GM19099 (cell line): ENCODE data around the gene PIGS.

Experiments
- POLR2A ChIP-seq: IDR thresholded peaks from 3 replicates; pipeline ENCODE4 v1.6.1; 2011; ENCODE audit warnings: low read depth; ENCODE audit not compliant: insufficient read length; ENCODE audit errors: extremely low read depth

The PIGS gene

DNA sequence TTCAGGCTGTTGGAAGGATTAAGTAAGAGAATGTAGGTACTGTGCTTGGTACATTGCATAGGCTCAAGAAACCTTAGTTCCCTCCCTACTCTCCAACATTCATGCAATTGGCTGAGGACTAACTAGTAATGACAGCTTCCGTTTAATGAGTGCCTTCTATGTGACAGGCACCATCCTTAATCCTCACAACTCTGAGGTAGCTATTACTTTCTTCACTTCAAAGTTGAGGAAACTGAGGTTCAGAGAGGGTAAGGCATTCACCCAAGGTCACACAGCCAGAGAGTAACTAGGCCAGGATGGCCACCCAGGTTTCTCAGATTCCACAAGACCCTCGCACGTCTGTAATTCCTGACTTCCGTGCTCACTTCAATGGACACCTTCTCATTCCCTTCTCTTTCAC, 41.1 kb downstream of the PIGS start:
- no peak for TF ChIP-seq POLR2A

DNA sequence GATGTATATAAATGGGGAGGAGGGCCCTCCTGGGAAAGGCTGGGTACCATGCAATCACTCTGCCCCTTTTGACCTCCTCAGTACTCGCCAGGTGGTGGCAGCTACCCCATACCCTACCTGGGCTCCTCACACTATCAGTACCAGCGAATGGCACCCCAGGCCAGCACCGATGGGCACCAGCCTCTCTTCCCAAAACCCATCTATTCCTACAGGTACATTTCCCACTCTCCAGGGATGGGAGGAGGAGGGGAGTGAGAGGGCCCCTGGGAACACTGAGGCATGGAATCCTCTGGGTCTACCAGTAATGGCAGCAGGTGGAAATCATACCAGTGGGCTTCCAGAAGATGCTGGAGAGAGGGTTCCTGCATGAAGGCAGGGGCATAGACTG, 42.3 kb downstream of the PIGS start:
- TF ChIP-seq POLR2A, result no peak

DNA sequence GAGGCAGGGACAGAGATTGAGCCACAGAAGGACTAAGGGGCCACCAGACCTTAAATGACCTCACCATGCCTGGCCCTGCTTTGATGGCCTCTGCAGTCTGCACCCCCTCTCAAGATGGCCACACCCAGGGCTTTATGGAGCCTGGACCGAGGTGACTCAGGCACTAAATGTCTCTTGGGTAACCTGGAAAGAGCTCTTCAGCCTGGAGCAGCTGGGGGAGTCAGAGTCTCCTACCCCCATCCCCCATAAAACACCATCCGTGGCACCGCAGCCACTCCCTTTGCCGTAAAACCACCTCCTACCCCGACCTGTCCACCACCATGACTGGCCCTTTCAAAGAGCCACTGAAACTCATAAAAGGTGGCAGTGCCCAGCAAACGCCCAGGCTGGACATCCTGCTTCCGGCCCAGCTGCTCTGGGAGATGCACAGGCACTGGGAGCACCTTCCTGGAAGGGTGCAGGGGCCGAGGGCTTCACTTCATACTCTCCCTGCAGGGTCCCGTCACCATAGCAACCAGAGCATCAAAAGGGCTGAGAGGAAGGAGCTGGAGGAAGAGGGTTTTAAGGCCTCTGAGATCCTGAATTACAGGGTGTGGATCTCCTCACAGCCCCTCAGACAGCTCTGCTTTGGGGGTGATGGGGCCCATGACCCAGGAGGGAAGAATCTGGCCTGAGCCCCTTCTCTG, 42.9 kb downstream of the PIGS start:
- no peak for TF ChIP-seq POLR2A

- TF ChIP-seq POLR2A, result no peak
Observed at GRCh38 chr17:28527859-28528258, 43.5 kb downstream of the PIGS start.

- TF ChIP-seq POLR2A, result no peak
Observed at GRCh38 chr17:28527181-28527681, 44.1 kb downstream of the PIGS start.

GRCh38 chr17:28526381-28526780, 44.9 kb downstream of the PIGS start:
- no peak for TF ChIP-seq POLR2A

DNA sequence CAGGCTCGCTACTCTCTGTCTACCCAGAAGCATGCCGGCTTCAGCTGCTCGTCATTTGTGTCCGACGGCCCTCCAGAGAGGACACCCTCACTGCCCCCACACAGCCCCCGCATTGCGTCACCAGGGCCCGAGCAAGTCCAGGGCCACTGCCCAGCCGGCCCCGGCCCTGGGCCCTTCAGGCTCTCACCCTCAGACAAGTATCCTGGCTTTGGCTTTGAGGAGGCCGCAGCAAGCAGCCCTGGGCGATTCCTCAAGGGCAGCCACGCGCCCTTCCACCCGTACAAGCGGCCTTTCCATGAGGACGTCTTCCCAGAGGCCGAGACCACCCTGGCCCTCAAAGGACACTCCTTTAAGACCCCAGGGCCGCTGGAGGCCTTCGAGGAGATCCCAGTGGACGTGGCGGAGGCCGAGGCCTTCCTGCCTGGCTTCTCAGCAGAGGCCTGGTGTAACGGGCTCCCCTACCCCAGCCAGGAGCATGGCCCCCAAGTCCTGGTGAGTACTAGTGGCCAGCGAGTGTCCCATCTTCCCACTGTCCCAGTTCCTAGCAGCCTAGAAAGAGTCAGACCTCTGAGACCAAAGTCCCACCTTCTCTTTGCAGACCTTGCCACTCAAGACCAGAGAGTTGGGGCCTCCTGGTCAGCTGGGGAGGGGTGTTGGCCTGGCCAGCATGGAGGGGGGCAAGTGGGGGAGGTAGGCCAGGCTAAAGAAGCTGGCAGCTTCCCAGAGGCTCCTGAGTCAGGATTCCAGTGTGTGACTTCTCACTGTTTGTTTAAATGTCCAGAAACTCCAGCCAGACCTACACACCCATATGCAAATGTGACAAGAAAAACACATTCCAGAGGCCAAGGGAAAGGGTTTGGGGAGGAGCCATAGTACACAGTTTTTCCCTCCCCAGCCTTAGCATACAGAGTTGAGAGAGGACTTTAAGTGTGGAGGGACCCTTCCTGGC, 46.6 kb downstream of the PIGS start:
- TF ChIP-seq POLR2A, result no peak

DNA sequence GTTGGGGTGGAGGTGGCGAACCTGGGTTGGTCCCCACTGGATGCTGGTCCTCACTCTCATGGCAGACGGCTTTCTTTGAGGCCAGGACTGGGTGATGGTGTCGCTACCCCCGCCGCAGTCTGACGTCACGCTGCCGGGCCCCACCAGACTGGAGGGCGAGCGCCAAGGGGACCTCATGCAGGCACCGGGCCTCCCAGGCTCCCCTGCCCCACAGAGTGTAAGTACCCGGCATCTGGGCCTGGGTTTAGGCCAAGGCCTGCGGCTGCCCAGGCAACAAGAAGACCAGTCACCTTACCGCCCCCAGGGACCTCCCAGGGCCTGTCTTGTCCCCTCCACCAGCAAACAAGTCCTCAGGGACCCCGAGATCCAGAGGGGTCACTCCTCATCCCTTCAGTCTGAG, 47.4 kb downstream of the PIGS start:
- TF ChIP-seq POLR2A, result no peak

- TF ChIP-seq POLR2A, result no peak
Observed at GRCh38 chr17:28523186-28523585, 48.1 kb downstream of the PIGS start.

DNA sequence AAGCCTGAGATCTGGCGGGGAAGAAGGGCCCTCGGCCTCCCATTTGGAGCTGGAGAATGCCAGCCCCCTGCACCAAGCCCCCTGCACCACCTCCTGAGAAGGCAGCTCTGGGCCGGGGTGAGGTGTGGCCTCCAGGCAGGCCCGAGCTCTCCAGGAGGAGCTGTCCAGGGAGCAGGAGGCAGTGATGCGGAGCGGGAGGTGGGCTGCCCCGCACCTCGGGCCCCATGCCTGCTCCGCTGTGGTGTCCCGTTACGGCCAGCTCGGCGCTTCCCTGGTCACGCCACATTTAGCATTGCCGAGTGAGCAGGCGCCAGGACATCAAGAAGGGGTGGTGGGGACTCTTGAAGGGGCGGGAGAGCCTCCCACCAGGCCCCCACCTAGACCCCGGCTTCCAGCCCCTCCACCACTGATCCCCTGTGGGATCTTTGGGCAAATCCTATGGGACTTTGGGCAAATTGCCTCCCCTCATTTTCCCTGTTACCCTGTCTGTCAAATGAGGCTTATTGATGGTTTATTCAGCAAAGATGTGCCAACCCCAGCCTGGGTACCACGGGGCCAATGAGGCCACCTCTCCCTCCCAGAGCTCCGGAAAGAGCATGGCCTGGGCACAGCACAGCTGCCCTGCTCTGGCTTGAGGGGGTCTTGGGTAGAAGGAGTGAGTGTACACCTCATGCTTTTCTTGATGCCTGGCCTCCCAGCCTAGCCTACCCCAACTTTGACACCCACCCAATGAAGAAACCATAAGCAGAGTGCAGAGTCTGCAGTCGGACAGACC, 49.8 kb downstream of the PIGS start:
- TF ChIP-seq POLR2A, result no peak

DNA sequence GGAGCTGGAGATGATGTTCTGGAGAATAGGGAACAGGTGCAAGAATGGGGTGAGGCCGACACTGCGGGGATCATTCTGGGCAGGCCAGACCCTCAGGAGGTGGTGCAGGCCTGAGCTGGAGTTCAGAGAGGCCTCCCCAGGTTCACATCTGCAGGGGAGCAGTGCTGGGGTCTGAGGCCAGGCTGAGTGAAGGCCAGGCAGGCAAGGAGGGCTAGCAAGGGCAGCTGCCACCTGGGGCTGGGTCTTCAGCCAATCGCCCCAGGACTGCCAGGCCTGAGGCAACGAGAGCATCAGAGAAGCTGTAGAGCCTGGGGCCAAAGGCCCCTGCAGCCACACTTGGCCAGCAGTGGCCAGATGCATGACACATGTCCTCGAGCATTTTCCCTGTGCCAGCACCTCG, 50.6 kb downstream of the PIGS start:
- TF ChIP-seq POLR2A, result no peak

DNA sequence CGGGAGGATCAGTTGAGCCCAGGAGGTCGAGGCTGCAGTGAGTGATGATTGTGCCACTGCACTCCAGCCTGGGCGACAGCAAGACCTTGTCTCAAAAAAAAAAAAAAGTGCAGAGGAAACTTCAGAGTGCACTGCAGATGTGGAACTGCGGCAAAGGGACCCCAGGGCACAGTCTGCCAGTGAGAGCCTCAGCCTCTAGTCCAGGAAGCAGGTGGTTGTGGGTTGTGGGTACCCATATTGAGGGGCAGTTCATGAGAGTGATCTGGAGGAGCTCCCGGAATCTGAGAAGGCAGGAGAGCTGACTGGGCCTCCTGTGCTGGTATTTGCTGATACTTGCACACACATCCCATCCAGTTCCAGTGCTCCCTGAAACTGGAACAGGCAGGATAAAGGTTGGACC, 52.1 kb downstream of the PIGS start:
- no peak for TF ChIP-seq POLR2A

DNA sequence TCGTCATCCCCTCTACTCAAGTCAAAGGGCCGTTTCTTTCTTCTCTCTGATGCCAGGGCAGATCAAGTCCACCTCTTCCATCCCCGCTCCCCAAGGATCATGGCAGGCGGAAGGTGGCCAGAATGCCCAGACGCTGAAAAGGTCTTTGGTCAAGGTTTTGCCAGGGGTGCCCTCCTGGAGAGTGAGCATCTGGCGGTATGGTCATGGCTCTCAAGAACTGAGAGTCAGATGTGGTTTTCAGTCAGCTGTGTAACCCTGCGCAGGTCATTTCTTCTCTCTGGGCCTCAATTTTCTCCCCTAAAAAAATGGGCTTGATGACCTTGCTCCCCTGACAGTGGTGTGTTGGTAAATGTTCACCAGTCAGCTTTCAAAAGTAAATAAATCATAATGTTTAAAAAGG, 52.7 kb downstream of the PIGS start:
- no peak for TF ChIP-seq POLR2A

- no peak for TF ChIP-seq POLR2A
Observed at GRCh38 chr17:28518132-28518531, 53.2 kb downstream of the PIGS start.

GRCh38 chr17:28515518-28515917, 55.8 kb downstream of the PIGS start:
- TF ChIP-seq POLR2A, result no peak
